ENCODE results near the gene MYOF.
A peak's percentile ranks its signal among the peaks of the same experiment; 100 is the strongest.
"Not testable (repeated sequence)": the region's sequence is repeated elsewhere in the genome, so short reads cannot be mapped to it uniquely, and the experiment has no call there.

The MYOF gene

DNA sequence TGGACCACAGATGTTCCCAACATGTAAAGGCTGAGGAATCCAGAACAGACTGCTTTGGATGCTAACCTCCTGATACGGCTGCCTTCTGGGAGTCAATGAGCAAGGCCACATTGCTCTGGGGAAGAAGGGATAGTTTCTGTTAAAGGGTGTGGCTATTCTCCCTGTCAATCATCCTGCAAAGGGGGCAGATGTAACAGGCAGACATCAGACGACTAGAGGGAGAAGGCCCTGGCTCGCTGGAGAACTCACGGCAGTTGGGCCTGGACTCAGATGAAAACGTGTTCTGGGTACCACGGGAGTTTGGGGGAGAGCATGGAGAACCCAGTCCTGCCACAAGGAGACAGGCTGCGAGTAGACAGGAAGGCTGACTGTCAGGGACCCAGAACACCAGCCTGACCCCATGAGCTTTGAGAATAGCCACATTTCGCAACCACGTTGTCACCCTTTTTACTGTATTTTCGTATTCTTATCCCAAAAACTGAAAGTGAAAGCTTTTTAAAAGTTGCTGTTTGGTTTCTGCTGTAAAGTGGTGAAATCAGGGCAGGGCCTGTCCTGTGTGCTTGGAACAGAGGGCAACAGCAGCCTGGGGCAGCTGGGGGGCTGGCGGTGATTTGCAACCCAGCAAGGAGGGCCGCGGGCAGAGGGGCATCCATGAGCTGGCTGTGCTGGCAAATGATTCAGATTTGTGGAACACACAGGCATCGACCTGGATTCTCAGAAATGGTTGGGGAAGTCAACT, 95.3 kb downstream of the MYOF start:
- no peak for DNase-seq

DNA sequence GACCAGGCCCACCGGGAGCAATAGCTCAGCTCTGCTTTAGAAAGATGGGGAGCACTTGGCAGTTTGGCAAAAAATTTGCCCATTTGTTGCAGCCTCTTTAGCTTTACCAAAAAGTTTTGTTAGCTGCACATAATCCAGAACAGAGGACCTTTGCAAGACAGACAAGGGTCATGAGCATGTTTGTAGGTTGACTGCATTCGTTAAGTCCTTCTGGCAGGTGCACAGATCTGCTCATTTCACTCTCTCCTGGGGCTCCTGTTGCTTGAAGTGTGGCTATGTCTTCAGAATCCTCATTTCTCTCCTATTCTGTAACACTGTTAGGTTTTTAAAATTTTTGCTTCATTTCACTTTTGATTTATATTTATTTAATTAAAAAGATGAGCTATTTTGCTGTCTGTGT, 96.8 kb downstream of the MYOF start:
- DNase-seq: no peak

DNA sequence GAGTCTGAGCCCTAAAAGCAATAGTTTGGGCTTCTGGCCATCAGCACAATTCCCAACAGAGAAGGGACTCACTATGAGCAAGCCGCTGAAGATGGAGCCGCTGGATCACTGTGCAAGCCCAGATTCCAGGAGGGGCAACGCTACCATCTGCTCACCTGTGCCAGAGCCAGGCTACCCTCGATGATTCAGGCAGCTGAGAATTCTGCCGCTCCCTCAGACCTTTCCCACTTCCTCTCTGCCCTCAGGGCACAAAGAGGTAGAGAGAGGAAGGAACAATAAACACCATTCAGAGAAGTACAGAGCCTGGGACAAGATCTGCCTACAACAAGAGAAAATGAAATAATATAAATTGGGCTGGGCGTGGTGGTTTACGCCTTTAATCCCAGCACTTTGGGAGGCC, 98.1 kb downstream of the MYOF start:
- DNase-seq: no peak

DNA sequence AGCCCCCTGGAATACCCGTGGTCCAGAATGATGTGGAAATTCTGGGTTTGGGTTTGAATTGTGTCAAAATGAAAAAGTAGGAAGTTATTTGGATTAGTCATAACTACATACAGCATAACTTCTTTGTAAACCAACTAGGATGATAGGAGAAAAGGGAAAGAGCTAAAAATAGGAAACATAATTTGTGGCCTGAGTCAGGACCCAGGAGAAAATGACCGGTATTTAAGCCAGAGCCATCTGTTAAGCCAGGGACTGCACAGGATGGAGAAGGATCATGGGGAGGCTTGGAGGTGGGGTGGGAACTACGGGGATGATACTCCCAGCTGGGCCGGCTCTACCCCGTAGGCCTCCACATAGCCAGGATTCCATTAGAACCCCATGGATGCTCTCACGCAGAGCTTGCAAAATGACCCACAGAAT, 98.6 kb downstream of the MYOF start:
- no peak for DNase-seq

DNA sequence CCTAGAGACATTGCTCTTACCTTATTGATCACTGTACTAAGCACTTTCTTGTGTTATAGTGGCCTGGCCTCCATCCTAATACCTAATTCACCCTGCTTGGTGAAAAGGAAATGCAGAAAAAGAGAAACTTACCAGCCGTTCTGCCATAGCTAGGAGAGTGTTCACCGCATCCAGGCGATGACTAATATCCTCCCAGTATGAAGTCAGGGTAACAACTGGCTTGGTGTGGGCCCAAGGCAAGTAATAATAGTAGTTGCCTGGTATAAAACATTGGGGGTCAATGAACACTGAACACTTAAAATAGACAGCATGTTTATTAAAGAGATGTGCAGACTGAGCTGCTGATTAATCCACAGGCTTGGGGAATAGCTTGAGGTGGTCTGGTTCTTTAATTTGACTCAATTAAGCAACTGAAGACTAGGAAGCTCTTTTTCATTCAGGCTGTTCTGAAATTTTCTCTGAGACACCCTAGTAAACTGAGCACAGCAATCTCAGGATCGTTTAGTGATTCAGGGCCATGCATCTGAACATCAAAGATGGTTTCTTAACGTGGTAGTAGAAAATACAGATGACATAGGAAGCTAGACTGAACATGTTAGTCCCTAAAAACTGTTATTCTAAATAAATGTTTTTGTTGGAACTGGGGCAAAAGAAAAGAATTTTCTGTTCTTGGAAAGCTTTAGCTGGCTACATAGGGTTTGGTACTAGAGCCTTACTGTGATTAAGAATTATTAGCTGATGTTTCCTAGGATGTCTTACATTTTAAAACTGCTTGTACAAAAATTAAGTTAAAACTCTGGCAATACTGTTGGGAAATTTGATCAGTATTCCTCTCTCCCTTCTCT, 102.2 kb downstream of the MYOF start:
- DNase-seq: no peak

DNA sequence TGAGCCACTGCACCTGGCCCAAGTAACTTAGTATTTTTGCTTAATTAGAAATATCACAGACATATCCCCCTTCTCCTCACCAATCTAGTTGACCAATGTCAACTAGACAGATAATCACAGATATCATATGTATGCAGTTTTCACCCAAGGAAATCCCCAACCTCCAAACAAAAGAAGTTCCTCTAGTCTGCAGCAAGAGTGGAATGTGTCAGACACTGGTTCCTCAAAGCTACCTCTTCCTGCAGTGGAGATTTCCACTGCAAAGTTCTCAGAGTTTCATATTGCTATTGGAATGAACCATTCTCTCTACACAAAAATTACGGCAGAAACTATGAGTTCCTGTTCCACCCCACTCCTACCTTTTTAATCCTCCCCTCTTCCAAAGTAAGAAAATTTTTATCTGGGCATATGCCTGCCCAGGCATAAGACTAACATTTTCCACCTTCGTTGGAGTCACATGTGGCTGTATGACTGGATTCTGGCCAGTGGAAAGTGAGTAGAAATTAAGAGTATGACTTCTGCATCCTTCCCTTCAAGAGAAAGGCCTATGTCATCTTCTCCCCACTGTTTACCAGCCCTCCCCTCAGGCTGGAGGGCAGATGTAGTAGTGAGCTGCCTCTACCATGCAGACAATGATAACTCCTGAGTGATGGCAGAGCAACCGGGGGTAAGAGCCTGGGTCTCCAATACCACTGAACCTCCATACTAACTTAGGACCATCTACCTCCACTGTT, 103.0 kb downstream of the MYOF start:
- no peak for DNase-seq

DNA sequence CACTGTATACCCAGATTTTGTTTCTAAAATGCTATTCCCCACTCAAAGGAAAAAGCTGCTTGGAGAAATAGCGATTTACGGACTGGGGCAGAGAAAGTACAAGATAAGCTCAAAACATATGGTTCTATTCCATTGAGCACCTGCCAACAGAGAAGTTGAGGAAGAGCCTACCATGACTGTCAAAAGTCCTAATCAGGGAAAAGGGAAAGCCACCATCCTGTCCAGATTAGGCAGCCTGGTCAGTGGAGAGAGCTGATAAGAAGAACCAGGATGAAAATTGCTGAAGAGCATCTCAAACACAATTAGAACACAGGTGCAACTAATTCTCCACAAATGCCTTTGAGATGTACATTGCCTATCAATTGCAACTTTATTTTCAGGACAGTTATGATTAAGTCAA, 104.1 kb downstream of the MYOF start:
- no peak for DNase-seq

DNA sequence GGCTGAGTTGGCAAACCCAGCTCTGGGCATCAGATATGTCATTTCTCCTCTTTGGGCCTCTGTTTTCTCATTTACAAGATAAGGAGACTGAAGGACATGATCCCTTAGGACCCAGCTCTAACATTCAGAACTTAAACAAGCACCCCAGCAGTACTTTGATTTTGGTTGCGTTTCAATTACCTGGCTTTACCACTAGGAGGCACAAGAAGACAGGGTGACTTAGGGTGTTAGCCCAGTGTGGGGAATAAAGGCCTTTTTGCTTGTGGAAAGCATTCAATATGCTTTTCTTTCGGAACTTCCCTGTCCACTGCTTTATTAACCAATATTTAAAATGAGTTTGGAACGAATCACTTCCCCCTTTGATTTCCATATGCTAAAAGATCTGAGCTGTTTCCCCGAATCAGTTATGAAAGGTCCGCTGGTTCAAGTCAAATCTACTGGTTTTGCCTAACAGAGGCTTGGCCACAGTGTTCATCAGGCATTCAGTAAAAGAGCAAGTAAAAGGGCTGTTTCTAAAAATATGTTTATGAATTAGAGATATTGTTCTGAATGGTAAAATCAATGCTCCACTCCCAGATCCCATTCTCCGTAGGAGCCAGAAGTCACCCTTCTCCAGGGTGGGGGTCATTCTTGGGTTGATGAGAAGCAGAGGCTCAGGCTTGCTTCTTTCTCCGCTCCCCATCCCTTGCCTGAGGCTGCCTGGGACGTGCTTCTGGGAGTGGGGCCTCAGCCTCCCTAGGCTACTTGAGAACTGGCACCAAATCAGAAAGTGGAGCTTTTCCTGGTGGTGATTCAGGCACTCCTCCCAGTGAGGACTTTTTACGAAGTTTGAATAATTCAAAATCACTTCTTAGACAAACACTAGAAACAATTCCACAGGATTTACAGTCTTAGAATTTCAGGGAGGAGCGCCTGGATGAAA, 105.5 kb downstream of the MYOF start:
- peak; percentile 30 for DNase-seq

DNA sequence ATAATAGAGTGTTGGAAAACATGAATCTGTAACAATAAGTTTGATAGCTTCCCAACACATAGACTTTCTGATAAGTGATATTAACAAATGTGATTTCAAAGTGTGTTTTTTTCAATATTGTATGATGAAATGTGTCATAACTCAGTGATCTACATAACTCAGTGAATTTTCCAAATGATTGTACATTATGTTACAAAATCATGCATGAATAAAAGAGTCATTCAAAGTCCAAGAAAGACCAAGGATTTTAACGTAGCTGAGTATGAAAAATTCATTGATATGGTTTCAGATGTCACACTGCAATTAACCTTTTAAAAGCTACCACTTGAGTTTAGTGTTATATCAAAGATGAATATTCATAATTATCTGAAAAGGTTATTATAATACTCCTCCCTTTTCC, 111.2 kb downstream of the MYOF start:
- DNase-seq: no peak

DNA sequence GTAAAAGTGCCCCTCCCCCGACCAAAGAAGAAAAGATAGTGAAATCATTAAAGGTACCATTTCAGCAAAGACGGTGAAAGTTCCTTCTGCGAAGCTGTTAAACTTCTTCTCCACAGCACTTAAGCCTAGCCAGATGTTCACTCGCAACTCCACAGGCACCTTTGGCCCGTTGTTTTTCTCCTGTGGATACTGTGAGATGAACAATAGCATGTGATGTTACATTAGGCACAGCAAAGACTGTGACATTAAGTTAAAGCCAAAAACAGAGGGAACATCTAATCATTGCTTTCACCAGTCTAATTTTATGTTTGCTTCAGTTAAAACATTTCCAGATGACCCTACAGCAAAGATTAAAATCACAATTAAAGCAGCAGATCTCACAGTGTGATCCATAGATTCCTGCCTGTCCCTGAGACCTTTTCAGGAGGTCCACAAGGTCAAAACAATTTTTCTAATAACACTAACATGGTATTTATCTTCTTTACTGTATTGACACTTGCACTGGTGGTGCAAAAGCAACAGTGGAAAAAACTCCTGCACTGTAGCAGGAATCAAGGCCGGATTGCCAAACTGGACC, 112.5 kb downstream of the MYOF start:
- DNase-seq: no peak

DNA sequence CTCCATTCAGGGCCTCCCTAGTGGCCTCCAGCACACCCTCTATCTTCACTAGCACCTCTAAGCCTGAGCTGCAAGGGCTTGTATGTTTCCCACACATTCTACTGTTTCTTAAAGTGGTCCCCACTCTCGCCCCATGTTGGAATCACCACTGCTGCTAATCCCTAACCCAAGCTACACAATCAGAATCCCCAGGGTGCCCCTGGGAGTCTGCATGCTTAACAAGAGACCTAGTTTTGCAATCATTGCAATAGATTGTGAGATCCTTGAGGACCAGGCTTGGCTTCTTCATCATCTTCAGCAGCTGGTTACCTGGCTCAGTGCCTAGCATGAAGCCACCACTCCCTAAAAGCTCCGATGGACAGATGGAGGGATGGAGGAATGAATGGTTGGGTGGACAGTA, 113.9 kb downstream of the MYOF start:
- DNase-seq: no peak

DNA sequence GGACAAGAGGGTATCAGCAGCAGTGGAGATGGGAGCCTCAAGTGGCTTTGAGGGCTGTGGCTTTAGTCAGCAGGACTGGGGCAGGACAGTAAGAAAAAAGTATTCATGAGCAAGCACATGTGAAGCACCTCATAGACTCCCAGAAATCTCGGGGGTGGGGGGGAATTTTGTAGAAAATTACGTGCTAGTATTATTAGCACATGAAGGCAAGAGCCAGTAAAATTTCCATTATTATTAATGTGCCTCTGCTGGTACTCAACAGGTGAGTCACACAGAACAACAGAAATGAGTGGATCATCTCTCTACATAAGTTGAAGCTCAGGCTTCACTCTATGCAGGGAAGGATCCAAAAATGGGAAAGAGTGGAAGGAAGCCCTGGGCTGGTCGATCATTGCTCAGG, 114.5 kb downstream of the MYOF start:
- DNase-seq: no peak

DNA sequence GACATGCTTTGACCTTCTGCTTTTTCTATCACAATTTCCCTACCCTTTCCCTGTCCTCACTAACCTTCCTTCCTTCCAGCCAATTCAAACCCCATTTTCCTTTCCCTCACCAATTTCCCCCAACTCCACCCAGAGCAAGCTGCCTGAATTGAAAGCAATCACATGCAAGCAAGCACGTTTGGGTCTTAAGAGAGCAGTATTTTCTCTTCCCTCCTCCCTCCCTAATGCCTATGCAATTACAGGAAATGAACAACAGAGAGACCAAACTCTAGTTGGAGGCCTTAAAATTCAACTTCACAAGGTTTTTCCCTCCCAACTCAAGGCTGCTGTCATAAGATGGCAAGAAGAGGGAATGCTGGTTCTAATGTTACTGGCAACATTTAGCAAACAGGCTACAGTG, 117.2 kb downstream of the MYOF start:
- no peak for DNase-seq

DNA sequence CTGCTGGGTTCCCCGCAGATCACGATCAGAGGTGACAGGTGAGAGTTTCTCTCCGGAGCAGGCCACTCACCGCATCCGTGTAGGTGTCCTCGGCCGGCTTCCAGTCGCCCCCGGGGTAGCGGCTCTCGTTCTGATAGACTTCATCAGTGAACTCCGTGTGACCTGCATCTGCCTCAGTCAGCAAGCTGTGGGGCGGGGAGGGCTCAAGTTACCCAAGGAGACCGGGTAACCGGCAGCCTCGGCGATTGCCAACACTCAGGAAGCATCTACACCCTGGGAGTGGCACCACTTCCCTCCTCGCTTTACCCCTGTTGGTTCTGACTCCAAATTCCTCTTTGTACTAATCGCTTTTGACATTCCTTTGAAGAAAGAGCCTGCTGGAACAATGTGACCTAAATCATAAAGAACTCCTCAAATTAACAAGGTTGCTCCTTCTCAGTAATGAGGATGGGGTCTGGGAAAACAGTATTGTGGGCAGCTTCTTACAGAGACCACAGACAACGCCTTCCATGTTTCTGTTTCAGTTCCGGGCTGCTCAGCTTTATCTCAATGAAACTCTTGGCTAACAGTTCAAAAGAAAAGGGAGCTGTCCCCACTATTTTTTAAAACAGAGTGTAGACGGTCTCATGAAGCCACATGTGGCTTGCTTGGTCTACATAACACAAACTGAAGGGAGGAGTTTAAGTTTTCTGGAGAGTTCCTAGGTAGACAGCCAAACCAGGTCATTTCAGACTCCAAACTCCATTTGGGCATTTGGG, 118.1 kb downstream of the MYOF start:
- no peak for DNase-seq

DNA sequence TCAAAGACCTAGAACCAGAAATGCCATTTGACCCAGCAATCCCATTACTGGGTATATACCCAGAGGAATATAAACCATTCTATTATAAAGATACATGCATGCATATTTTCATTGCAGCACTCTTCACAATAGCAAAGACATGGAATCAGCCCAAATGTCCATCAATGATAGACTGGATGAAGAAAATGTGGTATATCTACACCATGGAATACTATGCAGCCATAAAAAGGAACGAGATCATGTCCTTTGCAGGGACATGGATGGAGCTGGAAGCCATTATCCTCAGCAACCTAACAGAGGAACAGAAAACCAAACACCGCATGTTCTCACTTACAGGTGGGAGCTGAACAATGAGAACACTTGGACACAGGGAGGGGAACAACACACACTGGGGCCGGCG, 123.7 kb downstream of the MYOF start:
- DNase-seq: not testable (repeated sequence)

DNA sequence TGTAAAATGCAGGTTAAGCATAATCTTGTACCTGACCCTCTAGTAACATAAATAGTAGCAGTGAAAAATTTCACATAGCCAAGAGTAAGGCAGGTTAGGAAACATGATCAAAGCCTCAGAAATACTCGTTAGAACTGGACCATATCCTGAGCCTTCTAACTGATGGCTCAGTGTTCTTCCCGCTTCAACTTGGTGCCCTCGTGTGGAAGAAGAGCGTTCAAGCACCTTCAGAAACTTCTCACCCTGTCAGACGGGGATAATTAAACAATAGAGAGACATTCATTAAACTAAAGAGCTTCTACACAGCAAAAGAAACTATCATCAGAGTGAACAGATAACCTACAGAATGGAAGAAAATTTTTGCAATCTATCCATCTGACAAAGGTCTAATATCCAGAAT, 124.5 kb downstream of the MYOF start:
- DNase-seq: no peak

DNA sequence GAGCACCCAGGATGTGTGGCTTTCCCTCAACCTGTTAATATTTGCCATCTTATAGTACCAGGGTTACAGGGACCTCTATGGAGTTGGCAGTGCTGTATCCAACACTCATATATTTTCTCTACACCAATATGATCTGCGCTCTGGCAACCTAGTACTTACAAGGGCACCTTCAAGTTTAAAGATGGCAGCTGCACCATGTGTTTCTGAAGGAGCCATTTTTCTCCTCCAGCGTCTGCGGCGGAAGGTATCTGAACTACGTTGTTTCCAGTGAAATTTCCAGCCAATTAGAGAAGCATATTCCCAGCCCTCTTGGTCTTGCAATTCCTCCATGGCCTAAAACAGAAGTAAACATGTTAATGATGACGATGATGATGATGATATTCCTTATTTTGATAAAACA, 125.6 kb downstream of the MYOF start:
- no peak for DNase-seq

DNA sequence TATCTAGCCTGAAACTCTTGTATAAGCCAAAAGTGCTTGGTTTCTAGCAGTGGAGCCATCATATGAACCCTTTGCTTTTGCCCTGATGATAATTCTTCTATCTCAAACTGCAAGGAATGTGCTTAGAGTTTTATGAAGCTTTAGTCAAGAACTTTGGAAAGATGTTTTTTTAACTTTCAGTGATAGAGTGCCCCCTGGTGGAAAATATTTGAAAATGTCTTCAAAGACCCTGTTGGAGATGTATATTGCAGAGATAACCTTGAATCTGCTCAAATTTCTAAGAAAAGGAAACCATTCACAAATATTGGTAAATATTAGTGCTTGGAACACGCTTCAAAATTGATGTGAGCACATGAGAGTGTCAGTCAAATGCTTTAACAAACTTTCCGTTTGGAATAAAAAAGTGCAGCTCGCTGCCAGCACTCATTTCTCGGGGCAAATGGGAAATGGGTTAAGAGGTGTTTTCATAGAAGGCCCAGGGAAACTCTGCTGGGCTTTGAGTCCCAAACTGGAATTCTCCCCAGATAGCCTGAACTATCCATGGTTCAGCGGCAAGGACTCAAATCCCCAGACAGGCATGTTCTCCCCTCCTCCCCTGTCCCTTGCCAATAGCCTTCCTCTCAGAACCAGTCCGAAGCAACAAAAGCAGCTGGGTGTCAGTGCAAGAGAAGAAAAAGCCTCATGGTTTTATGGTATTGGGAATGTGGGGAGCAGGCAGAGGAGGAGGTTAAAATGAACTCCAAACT, 129.3 kb downstream of the MYOF start:
- DNase-seq: no peak

DNA sequence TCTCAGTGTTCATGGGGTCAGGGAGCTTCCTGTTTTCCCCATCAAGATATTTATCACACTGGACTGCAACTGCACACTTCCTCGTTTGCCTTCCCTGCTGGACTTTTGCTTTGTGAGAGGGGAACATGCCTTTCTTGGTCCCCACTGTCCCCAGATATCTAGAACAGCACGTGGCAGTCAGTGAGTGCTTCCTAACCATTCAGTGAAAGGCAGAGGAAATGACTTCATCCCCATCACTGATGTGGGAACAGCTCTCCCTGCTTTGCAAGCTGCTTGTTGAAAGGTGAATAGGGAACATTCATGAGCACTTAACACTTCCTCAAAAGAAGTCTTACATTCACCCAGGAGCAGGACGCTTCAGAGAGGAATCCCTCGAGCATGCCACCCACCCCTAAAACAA, 135.4 kb downstream of the MYOF start:
- no peak for DNase-seq

DNA sequence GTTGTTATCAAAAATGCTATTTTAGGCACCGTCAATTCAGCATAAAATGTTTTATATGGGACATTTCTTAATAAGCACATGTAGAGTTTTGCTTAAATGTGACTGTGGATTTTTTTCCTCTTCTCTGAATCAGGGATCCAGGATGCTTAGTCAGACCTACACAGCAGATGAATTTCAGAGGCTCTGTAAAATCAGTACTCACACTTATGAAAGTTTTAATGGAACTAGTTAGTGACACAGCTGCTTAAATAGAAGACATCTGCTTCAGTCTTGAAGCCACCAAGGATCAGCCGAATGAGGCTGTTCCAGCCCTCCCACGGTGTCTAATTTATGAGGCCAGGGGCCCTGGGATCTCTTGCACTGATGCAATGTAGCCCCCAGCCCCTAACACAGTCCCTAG, 136.0 kb downstream of the MYOF start:
- no peak for DNase-seq

DNA sequence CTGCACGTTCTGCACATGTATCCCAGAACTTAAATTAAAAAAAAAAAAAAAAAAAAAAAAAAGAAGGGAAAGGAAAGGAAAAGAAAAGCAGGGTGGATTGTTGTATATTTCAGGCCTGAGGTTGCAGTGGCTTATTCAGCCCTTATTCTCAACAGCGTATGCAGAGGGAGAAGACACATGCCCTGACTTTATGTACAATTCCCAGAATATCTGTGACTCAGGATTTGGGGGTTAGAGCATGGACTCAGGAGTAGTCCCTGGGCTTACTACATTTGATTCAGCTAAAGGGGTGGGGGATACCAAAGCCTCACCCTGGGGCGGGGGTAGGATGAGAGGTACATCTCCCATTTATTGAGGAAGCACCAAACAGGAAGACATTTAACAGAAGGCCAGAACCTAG, 137.4 kb downstream of the MYOF start:
- no peak for DNase-seq

Data from activated gamma-delta T cell treated with Interleukin-2 at 50 U/mL for 16 hours (primary cell).